Neuron (in vitro differentiated cells): Measurements from ENCODE around the gene SCARB2.

ENCODE experiments used
- H2AFZ ChIP-seq: one replicate; pipeline ENCODE4 v1.6.1; 2013; ENCODE audit warnings: low read depth, mild to moderate bottlenecking, inconsistent platforms, low read length, moderate library complexity
- H3K27me3 ChIP-seq: one replicate; pipeline ENCODE4 v1.6.1; 2013; ENCODE audit warnings: low read length; ENCODE audit not compliant: insufficient read depth
- H3K36me3 ChIP-seq: one replicate; pipeline ENCODE4 v1.6.1; 2013; ENCODE audit warnings: low read length; ENCODE audit not compliant: insufficient read depth
- H3K4me1 ChIP-seq: one replicate; pipeline ENCODE4 v1.6.1; 2013; ENCODE audit warnings: low read length; ENCODE audit not compliant: insufficient read depth
- H3K4me3 ChIP-seq: 2 replicates; pipeline ENCODE4 v1.5.1; 2013; ENCODE audit warnings: mild to moderate bottlenecking, low read length, moderate library complexity
- H3K9me3 ChIP-seq: one replicate; pipeline ENCODE4 v1.6.1; 2013; ENCODE audit warnings: low read length

The SCARB2 gene

GRCh38 chr4:76238701-76239100 is 25.1 kb upstream of the SCARB2 start:
- H2AFZ ChIP-seq, result no peak overlapping the region
- H3K36me3 ChIP-seq, result no peaks in the 10 kb centered on the region
- H3K4me1 ChIP-seq, result no peaks in the 10 kb centered on the region
- no peak overlapping the region for H3K4me3 ChIP-seq
- H3K27me3 ChIP-seq, result peaks cover 8% of the 10 kb centered on the region
- no peaks in the 10 kb centered on the region for H3K9me3 ChIP-seq

DNA sequence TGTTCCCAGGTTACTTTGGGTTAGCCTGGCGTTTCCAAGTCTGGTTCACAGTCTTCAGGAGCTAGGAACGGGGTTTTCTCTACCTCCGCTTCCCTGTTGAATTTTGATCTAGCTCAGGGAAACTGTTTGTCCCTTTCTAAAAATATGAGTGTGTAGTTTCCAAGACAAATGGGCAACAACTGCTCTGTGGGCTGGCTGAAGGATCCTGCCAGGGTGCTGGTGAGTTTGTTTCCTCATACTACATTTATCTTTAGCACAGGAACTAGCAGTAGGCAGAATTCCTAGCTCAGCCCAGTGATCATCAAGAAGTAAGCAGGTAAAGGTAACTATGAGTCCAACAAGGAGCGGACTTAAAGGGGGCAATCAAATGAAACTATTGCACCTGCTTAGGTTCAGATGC is 24.6 kb upstream of the SCARB2 start:
- Histone ChIP-seq H3K4me3 (no peak overlapping the region), H3K4me1 (no peaks in the 10 kb centered on the region), H3K27me3 (peaks cover 8% of the 10 kb centered on the region), H2AFZ (no peak overlapping the region), H3K9me3 (no peaks in the 10 kb centered on the region), H3K36me3 (no peaks in the 10 kb centered on the region)

DNA sequence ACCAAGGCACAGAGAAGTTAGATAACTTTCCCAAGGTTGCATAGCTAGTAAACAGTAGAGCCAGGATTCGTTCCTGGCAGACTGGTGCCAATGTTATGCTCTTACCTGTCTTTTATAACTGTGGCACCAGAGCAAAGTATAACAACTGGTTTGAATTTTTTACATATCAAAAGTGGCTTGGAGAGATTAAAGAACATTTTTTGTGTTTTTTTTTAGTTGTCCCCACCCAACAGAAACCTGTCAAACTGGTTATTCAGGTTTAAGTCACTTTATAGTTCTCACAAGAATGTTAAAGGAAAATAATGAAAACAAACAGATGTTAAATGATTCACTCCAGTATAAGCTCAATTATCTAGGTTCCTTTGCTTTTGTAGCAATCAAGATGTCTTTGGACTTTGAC is 22.3 kb upstream of the SCARB2 start:
- no peaks in the 10 kb centered on the region for H3K27me3 ChIP-seq
- H2AFZ ChIP-seq, result no peak overlapping the region
- no peaks in the 10 kb centered on the region for H3K4me1 ChIP-seq
- peaks cover 1% of the 10 kb centered on the region for H3K9me3 ChIP-seq
- H3K36me3 ChIP-seq, result no peaks in the 10 kb centered on the region
- no peak overlapping the region for H3K4me3 ChIP-seq

- no peaks in the 10 kb centered on the region for H3K36me3 ChIP-seq
Measured at GRCh38 chr4:76235407-76235806, 21.8 kb upstream of the SCARB2 start.

GRCh38 chr4:76234679-76235044 is 21.0 kb upstream of the SCARB2 start:
- peak overlapping the region; percentile 88 for H2AFZ ChIP-seq
- no peaks in the 10 kb centered on the region for H3K36me3 ChIP-seq
- H3K9me3 ChIP-seq, result peaks cover 3% of the 10 kb centered on the region
- H3K4me1 ChIP-seq, result no peaks in the 10 kb centered on the region
- peak overlapping the region; percentile 61 for H3K4me3 ChIP-seq
- no peaks in the 10 kb centered on the region for H3K27me3 ChIP-seq

More at GRCh38 chr4:76235407-76235806, 21.8 kb upstream of the SCARB2 start:
- Histone ChIP-seq H2AFZ (no peak overlapping the region), H3K4me3 (no peak overlapping the region), H3K4me1 (no peaks in the 10 kb centered on the region), H3K9me3 (peaks cover 2% of the 10 kb centered on the region), H3K27me3 (no peaks in the 10 kb centered on the region)

DNA sequence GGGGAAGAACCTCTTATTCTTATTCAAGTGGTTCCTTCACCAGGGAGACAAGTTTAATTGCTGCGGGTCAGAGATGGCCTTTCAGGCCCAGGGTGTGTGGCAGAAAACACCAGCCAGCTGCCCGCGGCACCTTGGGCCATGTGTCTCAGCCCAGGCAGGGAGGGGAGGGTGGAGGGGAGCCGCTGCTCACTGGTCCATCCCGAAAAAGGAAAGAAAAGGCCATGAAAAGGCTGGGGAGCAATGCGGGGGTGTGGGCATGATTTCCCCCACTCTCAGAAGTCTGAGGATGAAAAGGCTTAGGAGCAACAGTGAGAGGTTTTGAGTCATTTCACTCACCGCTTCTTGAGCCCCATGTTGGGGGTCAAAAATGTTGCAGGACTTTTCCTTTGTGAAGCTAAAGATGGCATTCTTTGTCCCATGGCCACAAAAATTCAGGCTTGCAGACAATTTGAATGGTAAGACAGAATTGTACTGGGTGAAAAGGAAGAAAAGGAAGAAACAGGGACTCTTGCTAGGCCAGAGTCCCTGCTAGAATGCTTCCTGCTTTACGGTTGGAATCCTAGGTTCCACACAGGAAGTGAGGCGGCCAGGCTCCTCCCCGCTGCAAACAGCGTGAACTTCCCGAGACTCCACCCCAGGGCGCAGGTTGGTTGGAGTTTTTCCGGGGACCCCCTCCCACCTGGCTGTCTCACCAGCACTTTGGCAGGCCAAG is 20.5 kb upstream of the SCARB2 start:
- Histone ChIP-seq H3K4me1 (no peaks in the 10 kb centered on the region), H3K9me3 (peaks cover 6% of the 10 kb centered on the region), H3K4me3 (peak overlapping the region; percentile 61), H3K36me3 (no peaks in the 10 kb centered on the region), H2AFZ (peak overlapping the region; percentile 88), H3K27me3 (no peaks in the 10 kb centered on the region)

DNA sequence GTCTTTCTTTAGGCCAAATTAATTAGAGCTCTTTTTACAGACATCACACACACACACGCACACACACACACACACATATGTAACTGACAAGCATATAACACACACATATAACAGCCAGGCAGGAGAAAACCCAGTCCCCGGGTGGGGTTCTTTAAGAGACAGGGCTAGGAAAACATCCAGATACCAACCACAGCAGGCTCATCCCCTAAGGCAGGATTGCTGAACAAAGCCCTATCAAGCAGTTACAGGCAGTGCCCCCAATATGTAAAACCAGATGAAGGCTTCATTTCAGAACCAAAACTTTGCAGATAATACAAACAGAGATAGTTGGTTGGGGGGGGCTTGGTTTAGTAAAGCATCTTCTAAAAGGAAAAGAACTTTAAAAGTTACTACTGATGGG is 19.9 kb upstream of the SCARB2 start:
- Histone ChIP-seq H3K4me1 (no peaks in the 10 kb centered on the region), H2AFZ (peak overlapping the region; percentile 88), H3K36me3 (no peaks in the 10 kb centered on the region), H3K9me3 (peaks cover 6% of the 10 kb centered on the region), H3K4me3 (peak overlapping the region; percentile 61), H3K27me3 (no peaks in the 10 kb centered on the region)

DNA sequence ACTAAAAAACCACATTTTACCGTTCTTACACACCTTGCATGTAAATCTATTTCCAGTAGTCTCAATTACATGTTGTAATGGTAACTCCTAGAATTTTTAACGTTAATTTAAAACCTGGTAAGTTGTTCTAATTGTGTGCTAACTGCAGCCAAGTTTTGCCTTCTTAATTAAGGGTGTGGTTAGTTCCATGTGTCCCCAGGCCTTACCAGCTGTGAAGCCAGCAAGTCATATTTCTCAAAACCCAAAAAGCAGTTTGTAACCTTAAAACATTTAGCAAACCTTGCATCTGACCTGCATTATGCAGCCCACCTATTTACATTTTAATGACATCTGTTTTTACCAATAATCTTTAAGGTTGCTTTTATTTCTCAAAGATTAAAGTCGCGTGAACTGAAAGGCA is 19.5 kb upstream of the SCARB2 start:
- peak overlapping the region; percentile 61 for H3K4me3 ChIP-seq
- H3K36me3 ChIP-seq, result no peaks in the 10 kb centered on the region
- H3K4me1 ChIP-seq, result no peaks in the 10 kb centered on the region

GRCh38 chr4:76232681-76233080 is 19.1 kb upstream of the SCARB2 start:
- H3K9me3 ChIP-seq, result peaks cover 6% of the 10 kb centered on the region
- H2AFZ ChIP-seq, result no peak overlapping the region
- H3K27me3 ChIP-seq, result no peaks in the 10 kb centered on the region
- no peaks in the 10 kb centered on the region for H3K4me1 ChIP-seq
- peak overlapping the region; percentile 61 for H3K4me3 ChIP-seq
- H3K36me3 ChIP-seq, result no peaks in the 10 kb centered on the region

More for the DNA sequence above, 19.5 kb upstream of the SCARB2 start:
- Histone ChIP-seq H3K9me3 (peaks cover 6% of the 10 kb centered on the region), H2AFZ (no peak overlapping the region), H3K27me3 (no peaks in the 10 kb centered on the region)

DNA sequence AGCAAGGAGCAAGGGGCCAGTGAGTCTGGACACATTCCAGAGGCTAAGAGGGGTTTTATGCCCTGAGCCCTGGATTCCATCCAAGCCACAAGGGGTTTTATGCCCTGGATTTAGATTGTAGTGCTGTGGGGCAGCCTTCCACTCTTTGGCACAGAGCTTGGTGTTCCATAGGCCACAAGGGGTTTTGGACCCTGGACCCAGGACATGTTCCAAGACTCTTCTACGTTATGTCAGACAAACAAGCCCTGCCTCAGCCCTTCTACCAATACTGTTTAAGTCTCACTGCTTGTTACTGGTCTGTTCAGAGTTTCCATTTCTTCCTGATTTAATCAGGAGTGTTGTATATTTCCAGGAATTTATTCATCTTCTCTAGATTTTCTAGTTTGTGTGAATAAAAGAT is 12.8 kb upstream of the SCARB2 start:
- no peak overlapping the region for H3K4me3 ChIP-seq

GRCh38 chr4:76224171-76224570 is 10.5 kb upstream of the SCARB2 start:
- no peaks in the 10 kb centered on the region for H3K27me3 ChIP-seq
- no peak overlapping the region for H3K4me3 ChIP-seq
- no peaks in the 10 kb centered on the region for H3K4me1 ChIP-seq
- no peaks in the 10 kb centered on the region for H3K36me3 ChIP-seq
- H2AFZ ChIP-seq, result no peak overlapping the region
- no peaks in the 10 kb centered on the region for H3K9me3 ChIP-seq

More for the DNA sequence above, 12.8 kb upstream of the SCARB2 start:
- no peak overlapping the region for H2AFZ ChIP-seq
- H3K36me3 ChIP-seq, result no peaks in the 10 kb centered on the region
- H3K9me3 ChIP-seq, result peaks cover 6% of the 10 kb centered on the region
- no peaks in the 10 kb centered on the region for H3K4me1 ChIP-seq
- H3K27me3 ChIP-seq, result no peaks in the 10 kb centered on the region

DNA sequence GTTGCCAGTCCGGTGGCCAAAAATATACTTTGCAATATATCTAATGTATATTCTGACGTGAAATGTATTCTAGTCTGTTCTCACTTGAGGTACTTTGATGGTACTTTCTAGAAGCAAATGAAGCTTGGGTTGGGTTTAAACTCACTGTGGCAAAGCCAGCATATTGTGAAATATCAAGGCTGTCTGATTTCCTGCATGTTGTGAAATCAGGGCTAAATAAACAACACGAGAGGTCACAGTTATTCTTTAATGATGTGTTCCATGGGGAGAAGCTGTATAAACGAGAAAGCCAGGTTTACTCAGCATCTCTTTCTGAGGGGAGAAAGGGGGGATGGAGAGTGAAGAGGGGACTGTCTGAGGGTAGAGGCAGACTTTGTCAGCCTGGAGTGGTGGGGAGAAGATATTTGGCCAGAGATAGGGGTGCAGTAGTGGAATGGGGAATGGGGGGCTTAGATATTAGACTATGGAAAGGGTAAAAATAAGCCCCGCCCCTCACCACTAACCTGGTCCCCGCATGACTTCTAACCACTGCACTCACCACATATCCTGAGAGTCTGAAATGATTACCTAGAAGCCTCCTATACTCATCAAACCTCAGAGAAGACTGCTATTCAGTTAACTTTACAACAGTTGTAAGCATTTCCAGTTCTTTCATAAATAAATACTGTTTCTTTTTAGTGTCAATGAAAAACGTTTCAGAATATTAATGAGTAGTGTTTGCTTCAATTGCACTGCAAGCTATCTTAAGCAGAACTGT is 5.9 kb upstream of the SCARB2 start:
- no peak overlapping the region for H3K4me3 ChIP-seq
- no peak overlapping the region for H2AFZ ChIP-seq
- H3K9me3 ChIP-seq, result no peaks in the 10 kb centered on the region
- no peaks in the 10 kb centered on the region for H3K27me3 ChIP-seq
- peaks cover 4% of the 10 kb centered on the region for H3K4me1 ChIP-seq
- no peaks in the 10 kb centered on the region for H3K36me3 ChIP-seq

- Histone ChIP-seq H3K27me3 (no peaks in the 10 kb centered on the region), H3K4me1 (peaks cover 12% of the 10 kb centered on the region), H2AFZ (no peak overlapping the region), H3K36me3 (no peaks in the 10 kb centered on the region), H3K4me3 (no peak overlapping the region), H3K9me3 (no peaks in the 10 kb centered on the region)
Measured at GRCh38 chr4:76216975-76217814, 3.6 kb upstream of the SCARB2 start.
